HEK293T (cell line): ENCODE data around the gene MYL3.

Source experiments
- ARNT ChIP-seq: fragments of 450-650 bp; IDR thresholded peaks from 2 replicates; pipeline ENCODE4 v1.6.1; 2017; ENCODE audit warnings: mild to moderate bottlenecking
- BHLHE40 ChIP-seq: fragments of 450-650 bp; IDR thresholded peaks from 2 replicates; pipeline ENCODE4 v1.6.1; 2016; ENCODE audit warnings: mild to moderate bottlenecking, moderate library complexity, borderline replicate concordance
- FOXK2 ChIP-seq: fragments of 450-650 bp; IDR thresholded peaks from 2 replicates; pipeline ENCODE4 v1.6.1; 2016; ENCODE audit warnings: mild to moderate bottlenecking
- FOXM1 ChIP-seq: fragments of 450-650 bp; IDR thresholded peaks from 2 replicates; pipeline ENCODE4 v1.6.1; 2017; ENCODE audit warnings: mild to moderate bottlenecking, borderline replicate concordance
- L3MBTL2 ChIP-seq: fragments of 450-650 bp; conservative IDR thresholded peaks from 2 replicates; pipeline ENCODE4 v1.6.1; 2016; ENCODE audit warnings: mild to moderate bottlenecking
- SUZ12 ChIP-seq: fragments of 450-650 bp; IDR thresholded peaks from 2 replicates; pipeline ENCODE4 v1.6.1; 2016; ENCODE audit warnings: mild to moderate bottlenecking

DNA sequence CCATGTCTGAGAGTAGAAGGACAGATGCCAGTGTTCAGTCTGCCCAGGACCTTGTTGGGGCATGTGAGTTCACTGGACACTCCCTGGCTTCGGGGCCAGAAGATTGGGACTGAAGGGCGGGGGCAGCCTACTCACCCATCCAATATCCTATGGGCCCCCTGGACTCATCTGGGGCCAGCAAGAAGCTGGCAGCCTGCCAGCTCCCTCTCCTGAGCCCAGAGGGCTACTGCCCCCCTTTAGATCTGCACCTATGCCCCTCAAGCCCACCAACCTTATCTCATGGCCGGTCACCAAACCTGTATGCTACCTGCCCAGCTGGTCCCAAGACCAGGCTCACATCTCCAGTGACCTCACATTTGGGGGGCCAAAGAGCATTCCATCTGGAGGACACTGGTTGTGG is 22.4 kb upstream of the MYL3 start:
- no peak for TF ChIP-seq BHLHE40
- TF ChIP-seq FOXM1 = no peak
- TF ChIP-seq SUZ12 = no peak
- no peak for TF ChIP-seq L3MBTL2
- no peak for TF ChIP-seq ARNT
- no peak for TF ChIP-seq FOXK2
